Measurements from ENCODE around the gene LHFPL6. TPM values are rescaled to one million over a fixed set of nuclear protein-coding genes. Genes with fewer than 3 reads are reported as not detected.

Gene LHFPL6
- total RNA-seq, 1 donor from 2014 or later, result 174 TPM

DNA sequence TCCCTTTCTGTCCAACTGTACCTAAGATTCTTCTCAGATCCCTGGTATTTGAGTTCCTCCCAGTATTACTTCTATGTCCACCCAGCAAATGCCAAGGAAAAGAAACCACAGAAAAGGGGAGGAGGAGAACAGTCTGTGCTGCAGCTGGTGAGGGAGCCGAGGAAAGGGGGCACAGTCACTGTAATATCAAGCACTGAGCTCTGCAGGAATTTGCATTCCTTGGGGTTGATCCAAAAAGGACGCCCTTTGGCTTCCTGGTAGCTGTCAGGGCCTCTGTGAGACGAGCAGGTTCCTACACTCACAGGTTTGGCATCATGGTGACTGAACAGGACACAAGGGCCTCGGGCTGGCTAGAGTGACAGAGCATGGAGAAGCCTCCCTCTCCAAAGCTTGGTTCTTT lies 291.4 kb downstream of the LHFPL6 start:
- DNase-seq (ENCODE audit: extremely low spot score, unreplicated experiment), result no peak
- Mint-ChIP-seq H3K4me3 (ENCODE audit: unreplicated experiment) (no peak overlapping the region), H3K9me3 (ENCODE audit: unreplicated experiment) (no peaks in the 10 kb centered on the region), H3K36me3 (ENCODE audit: unreplicated experiment) (no peaks in the 10 kb centered on the region), H3K27me3 (ENCODE audit: unreplicated experiment) (no peaks in the 10 kb centered on the region), H3K4me1 (ENCODE audit: unreplicated experiment) (peaks cover 39% of the 10 kb centered on the region), H3K27ac (ENCODE audit: unreplicated experiment) (peak overlapping the region; percentile 31)
- TF ChIP-seq, protein P1, sequence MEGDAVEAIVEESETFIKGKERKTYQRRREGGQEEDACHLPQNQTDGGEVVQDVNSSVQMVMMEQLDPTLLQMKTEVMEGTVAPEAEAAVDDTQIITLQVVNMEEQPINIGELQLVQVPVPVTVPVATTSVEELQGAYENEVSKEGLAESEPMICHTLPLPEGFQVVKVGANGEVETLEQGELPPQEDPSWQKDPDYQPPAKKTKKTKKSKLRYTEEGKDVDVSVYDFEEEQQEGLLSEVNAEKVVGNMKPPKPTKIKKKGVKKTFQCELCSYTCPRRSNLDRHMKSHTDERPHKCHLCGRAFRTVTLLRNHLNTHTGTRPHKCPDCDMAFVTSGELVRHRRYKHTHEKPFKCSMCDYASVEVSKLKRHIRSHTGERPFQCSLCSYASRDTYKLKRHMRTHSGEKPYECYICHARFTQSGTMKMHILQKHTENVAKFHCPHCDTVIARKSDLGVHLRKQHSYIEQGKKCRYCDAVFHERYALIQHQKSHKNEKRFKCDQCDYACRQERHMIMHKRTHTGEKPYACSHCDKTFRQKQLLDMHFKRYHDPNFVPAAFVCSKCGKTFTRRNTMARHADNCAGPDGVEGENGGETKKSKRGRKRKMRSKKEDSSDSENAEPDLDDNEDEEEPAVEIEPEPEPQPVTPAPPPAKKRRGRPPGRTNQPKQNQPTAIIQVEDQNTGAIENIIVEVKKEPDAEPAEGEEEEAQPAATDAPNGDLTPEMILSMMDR (IDR thresholded peaks at IDR 0.05), result no peak

GRCh38 chr13:39310961-39311360 lies 292.0 kb downstream of the LHFPL6 start:
- Mint-ChIP-seq H3K36me3 (ENCODE audit: unreplicated experiment) (no peaks in the 10 kb centered on the region), H3K27me3 (ENCODE audit: unreplicated experiment) (no peaks in the 10 kb centered on the region), H3K9me3 (ENCODE audit: unreplicated experiment) (no peaks in the 10 kb centered on the region), H3K27ac (ENCODE audit: unreplicated experiment) (no peak overlapping the region), H3K4me3 (ENCODE audit: unreplicated experiment) (no peak overlapping the region), H3K4me1 (ENCODE audit: unreplicated experiment) (peaks cover 39% of the 10 kb centered on the region)
- TF ChIP-seq, protein P1 (IDR thresholded peaks at IDR 0.05), result no peak
- no peak for DNase-seq (ENCODE audit: extremely low spot score, unreplicated experiment)

GRCh38 chr13:39306639-39307589 lies 296.1 kb downstream of the LHFPL6 start:
- Mint-ChIP-seq H3K27ac (ENCODE audit: unreplicated experiment) (no peak overlapping the region), H3K36me3 (ENCODE audit: unreplicated experiment) (no peaks in the 10 kb centered on the region), H3K9me3 (ENCODE audit: unreplicated experiment) (no peaks in the 10 kb centered on the region), H3K27me3 (ENCODE audit: unreplicated experiment) (no peaks in the 10 kb centered on the region), H3K4me1 (ENCODE audit: unreplicated experiment) (peaks cover 31% of the 10 kb centered on the region), H3K4me3 (ENCODE audit: unreplicated experiment) (no peak overlapping the region)
- no peak for DNase-seq (ENCODE audit: extremely low spot score, unreplicated experiment)
- TF ChIP-seq, protein P1 (IDR thresholded peaks at IDR 0.05), result no peak

DNA sequence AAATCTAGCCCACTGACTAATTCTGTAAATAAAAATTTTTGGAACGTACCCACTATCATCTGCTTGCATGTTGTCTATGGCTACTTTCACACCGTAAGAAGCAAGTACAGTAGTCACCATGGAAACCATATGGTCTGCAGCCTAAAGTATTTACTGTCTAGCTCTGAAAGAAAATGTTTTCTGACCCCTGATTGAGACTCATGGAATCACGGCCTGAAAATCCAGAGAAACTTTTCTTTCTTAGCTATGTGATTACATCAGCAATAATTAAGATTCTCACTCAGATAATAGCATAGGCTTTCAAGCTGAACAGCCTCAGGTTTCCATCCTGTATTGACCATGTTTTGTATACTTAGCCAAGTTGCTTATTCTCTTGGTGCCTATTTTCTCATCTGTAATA lies 300.2 kb downstream of the LHFPL6 start:
- Mint-ChIP-seq H3K27me3 (ENCODE audit: unreplicated experiment) (no peaks in the 10 kb centered on the region), H3K36me3 (ENCODE audit: unreplicated experiment) (no peaks in the 10 kb centered on the region), H3K9me3 (ENCODE audit: unreplicated experiment) (no peaks in the 10 kb centered on the region), H3K4me1 (ENCODE audit: unreplicated experiment) (peaks cover 6% of the 10 kb centered on the region), H3K27ac (ENCODE audit: unreplicated experiment) (no peak overlapping the region), H3K4me3 (ENCODE audit: unreplicated experiment) (no peak overlapping the region)
- TF ChIP-seq, protein P1 (IDR thresholded peaks at IDR 0.05), result no peak
- no peak for DNase-seq (ENCODE audit: extremely low spot score, unreplicated experiment)

- H3K36me3 Mint-ChIP-seq (ENCODE audit: unreplicated experiment), result peaks cover 6% of the 10 kb centered on the region
- no peak overlapping the region for H3K27ac Mint-ChIP-seq (ENCODE audit: unreplicated experiment)
- H3K9me3 Mint-ChIP-seq (ENCODE audit: unreplicated experiment), result peaks cover 3% of the 10 kb centered on the region
- H3K4me1 Mint-ChIP-seq (ENCODE audit: unreplicated experiment), result peaks cover 13% of the 10 kb centered on the region
- no peaks in the 10 kb centered on the region for H3K27me3 Mint-ChIP-seq (ENCODE audit: unreplicated experiment)
- no peak for DNase-seq (ENCODE audit: extremely low spot score, unreplicated experiment)
- H3K4me3 Mint-ChIP-seq (ENCODE audit: unreplicated experiment), result no peak overlapping the region
- TF ChIP-seq, protein P1 (IDR thresholded peaks at IDR 0.05), result no peak
These were observed 304.0 kb downstream of the LHFPL6 start for GRCh38 chr13:39298951-39299350.

All from osteocyte (in vitro differentiated cells).